ENCODE measurements around the gene ACVR1.

GRCh38 chr2:157691695-157692094, 184.4 kb downstream of the ACVR1 start:
- TF ChIP-seq CTCF (IDR thresholded peaks at IDR 0.05) (no peak), ZFX (IDR thresholded peaks at IDR 0.05; ENCODE audit: borderline replicate concordance) (no peak)

Data from 22Rv1 (cell line).